Epidermal melanocyte (primary cell): ENCODE measurements around the gene ARHGAP35.
A peak's percentile ranks its signal among the peaks of the same experiment; 100 is the strongest.
"Not testable (repeated sequence)": the region's sequence is repeated elsewhere in the genome, so short reads cannot be mapped to it uniquely, and the experiment has no call there.

Experiments used
- DNase-seq: peaks from one replicate; pipeline ENCODE4 v3.0.0; 2011; ENCODE audit warnings: low spot score; ENCODE audit not compliant: insufficient read length

Gene ARHGAP35

DNA sequence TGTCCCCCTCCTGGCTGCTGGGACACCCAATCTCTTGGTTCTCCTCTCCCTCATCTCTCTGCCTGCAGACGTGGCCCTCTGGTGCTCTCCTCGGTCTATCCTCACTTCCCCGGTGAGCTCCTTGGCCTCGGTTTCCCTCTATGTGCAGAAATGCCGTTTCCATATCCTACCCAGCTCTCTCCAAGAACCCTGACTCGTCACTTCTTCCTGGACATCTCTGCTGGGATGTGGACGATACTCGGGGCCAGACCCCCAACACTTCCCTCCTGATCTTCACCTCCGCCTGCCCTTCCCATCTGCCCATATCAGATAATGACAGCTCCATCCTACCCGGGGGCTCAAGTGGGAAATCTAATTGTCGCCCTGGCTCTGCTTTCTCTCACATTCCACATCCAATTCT, 18.0 kb upstream of the ARHGAP35 start:
- no peak for DNase-seq

DNA sequence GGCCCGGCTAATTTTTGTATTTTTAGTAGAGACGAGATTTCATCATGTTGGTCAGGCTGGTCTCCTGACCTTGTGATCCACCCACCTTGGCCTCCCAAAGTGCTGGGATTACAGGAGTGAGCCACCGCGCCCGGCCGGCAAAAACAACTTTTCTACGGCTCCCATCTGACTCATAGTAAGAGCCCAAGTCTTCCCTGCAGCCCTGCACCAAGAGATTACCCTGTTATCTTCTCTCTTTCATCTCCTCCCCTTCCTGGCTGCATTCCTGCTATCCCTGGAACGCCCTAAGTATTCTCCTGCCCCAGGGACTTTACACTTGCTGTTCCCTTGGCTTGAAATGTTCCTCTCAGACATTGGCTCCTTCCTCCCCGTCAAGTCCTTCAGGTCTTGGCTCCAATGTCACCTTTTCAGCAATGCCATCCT, 16.7 kb upstream of the ARHGAP35 start:
- DNase-seq = no peak

DNA sequence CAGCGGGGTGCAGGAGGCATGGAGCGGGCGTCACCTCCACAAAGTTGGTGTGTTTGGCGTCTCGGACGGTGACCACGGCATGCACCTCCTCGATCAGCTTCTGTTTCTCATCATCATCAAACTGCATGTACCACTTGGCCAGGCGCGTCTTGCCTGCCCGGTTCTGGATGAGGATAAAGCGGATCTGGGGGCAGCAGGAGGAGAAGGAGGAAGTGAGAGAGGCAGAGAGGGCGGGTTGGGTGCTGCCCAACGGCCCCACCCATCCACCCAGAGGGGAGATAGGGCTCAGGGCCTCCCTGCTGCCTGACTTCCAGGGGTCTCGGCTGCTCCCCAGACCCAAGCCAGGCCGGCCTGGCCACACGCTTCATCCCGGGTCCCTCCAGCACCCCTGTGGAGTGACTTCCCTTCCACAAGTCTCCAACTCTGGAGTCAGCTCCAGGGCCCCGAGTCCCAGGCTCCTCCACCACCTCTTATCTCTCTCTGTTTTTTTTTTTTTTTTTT, 14.8 kb upstream of the ARHGAP35 start:
- no peak for DNase-seq

DNA sequence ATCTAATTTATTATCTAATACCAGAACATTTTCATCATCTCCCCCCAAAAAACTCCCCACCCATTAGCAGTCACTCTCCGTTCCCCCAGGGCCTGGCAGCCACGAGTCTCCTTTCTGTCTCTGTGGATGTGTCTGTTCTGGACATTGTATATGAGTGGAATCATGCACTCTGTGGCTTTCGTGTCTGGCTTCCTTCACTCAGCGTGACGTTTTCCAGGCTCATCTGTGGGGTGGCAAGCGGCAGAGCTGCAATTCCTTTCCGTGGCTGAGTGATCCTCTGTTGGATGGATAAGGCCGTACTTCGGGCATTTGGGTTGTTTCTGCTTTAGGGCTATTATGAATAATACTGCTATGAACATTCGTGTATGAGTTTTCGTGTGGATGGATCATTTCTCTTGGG, 13.3 kb upstream of the ARHGAP35 start:
- DNase-seq = no peak

DNA sequence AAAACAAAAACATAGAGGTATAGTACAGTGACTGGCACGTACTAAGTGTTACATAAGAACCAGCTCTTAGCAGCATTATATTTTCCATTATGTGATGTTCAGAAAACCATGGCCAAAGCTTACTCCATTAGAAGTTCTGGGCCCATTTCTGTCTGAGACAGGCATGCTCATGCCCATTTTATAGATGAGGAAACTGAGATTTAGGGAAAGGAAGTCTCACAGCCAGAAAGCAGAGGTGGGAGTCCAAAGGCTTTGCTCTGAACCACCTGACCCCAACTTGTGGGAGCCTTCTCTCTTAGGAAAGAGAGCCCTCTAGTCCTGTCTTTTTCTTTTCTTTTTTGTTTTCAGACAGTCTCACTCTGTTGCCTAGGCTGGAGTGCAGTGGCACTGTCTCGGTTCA, 12.4 kb upstream of the ARHGAP35 start:
- no peak for DNase-seq

DNA sequence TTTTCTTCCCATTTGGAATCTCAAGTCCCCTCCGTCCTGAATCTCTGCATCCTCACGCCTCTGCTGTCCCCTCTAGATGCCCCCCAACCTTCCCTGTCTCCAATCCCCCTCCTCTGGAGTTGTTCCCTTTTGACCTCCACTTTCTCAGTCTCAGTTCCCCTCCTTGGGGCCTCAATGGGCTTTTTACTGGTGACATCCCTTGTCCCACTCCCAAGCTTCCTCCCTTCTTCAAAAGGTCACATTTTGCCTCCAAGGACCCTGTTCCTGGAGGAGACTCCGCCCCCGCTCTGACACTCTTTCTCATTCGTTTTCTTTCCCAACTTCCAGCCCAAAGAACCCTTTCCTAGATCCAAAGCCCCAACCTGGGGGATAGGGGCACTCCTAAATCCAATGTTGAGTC, 11.2 kb upstream of the ARHGAP35 start:
- no peak for DNase-seq

DNA sequence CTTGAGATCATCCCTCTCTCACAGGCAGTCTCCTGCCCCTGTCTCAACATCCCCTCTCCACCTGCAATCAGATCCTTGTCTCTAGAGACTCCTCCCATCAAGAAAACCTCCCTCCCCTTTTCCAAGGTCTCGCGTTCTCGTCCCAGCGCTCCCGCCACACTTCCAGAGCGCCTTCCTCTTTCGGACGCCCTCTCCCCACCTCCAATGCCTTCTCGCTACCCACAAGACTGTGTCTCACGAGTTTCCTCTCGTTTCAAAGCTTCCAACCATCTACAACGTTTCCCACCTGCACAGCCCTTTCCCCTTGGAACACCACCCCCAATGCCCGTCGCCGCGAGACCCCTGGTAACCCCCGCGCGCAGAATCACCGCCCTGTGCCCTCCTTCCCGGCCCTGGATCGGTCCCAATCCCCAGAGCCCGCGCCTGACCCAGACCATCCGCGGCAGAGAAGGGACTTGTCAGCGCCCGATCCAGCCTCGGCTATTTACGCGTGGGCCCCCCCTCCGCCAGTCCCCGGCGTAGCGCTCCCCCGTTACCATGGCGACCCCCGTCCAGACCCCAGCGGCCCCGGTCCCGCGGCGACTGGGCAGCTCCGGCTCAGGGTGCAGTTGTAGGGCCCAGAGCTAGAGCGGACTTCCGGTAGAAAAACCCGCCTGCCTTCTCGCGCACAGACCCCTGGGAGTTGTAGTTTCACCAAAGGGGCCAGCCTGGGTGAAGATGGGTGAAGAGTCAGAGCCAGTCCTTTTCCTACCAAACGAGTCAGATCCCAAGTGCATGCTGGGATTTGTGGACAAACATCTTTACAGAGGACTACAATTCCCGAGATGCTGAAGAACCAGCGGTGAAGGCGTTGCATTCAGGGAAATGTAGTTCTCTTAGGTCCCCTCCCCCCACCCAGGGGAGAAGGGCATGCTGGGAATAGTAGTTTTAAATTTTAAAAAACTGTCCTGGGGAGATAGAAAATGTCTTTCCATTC, 10.3 kb upstream of the ARHGAP35 start, which contains the start of gene AP2S1:
Gene AP2S1 (minus strand): TSS at position 619 of the 976 bp plus-strand sequence. CDS start 80 bp downstream, at position 539.
- DNase-seq = peak; percentile 96

DNA sequence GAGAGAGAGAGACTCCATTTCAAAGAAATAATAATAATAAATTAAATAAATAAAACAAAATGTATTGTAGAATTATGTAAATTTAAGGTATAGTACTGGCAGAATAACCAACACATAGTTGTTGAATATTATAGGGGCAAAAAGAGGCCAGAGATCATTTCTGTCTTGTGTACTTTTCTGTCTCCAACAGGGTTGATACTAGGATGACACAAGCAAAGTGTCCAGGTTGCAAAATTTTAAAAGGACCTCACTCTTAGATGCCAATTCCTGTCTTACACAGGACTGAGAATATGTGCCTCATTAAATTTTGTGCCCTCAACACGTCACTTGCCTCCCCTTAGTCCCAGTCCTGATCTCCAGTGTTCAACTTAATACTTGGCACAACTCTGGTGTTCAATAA, 8.0 kb upstream of the ARHGAP35 start:
- DNase-seq = no peak

DNA sequence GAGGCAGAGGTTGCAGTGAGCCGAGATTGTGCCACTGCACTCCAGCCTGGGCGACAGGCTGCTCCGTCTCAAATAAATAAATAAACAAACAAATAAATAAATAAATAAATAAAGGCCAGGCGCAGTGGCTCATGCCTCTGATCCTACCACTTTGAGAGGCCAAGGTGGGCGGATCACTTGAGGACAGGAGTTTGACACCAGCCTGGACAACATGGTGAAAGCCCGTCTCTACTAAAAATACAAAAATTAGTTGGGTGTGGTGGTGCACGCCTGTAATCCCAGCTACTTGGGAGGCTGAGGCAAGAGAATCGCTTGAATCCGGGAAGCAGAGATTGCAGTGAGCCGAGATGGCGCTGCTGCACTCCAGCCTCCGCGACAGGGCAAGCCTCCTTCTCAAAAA, 6.1 kb upstream of the ARHGAP35 start:
- not testable (repeated sequence) for DNase-seq

DNA sequence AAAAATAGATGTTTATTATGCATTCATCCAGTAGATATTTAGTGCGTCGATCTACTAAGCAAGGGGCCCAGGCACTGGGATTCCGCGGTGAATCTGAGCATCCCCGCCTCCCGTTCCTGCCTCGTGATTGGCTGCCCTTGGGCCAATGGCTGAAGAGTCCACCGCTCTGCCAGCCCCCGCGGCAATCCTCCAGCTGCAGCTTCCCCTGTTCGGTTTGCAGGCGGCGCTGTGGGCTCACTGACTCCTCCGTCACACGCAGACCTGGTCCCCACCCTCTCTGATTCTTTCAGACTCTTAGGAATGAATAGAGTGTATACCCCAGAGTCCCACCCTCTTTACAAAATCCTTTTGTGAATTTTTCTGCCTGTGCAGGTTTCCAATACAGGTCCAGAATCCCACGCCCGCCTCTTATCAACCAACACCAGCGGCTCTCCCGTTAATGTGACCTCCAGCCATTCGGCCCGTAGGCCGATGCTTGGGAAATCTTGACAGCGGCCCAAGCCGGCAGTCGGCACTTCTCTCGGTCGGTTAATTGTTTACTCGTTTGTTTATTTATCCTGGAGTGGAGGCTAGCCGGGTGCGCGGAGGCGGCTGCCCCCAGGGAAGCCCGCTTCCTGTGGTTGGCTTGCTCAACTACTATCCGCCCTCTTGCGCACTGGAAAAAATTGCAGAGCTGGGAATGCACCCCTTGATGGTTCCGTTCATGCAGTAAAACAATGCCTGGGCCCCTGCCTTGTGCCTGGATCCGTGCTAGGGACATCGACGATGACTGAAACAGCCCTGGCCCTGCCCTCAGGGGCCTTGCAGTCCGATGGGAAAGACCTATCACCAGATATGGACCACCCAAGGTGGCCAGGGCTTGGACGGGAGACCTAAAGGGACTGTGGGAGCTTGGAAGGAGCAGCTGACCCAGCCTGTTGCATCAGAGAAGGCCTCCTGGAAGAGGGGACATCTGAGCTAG, 4.5 kb upstream of the ARHGAP35 start:
- peak; percentile 90 for DNase-seq

DNA sequence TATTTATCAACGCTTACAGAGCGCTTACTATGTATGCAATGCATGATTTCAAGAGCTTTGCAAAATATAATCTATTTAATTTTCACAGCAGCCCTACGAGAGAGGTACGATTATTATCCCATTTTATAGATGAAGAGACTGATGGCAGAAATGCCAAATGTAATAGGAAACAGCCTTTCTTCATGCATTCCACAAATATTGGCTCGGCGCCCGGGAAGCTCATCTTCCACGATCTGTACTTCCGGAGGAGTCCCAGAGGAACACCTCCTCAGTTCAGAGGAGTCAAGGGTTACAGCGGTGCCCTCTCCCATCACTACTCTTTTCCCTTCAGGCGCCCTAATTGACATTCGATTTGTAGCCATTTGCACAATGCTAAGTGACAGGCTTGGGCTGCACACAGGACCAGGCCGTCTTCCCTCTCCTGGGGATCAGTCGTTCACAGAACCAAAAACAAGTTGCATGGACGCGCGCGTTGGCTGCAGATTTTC, 1.1 kb upstream of the ARHGAP35 start:
- no peak for DNase-seq

DNA sequence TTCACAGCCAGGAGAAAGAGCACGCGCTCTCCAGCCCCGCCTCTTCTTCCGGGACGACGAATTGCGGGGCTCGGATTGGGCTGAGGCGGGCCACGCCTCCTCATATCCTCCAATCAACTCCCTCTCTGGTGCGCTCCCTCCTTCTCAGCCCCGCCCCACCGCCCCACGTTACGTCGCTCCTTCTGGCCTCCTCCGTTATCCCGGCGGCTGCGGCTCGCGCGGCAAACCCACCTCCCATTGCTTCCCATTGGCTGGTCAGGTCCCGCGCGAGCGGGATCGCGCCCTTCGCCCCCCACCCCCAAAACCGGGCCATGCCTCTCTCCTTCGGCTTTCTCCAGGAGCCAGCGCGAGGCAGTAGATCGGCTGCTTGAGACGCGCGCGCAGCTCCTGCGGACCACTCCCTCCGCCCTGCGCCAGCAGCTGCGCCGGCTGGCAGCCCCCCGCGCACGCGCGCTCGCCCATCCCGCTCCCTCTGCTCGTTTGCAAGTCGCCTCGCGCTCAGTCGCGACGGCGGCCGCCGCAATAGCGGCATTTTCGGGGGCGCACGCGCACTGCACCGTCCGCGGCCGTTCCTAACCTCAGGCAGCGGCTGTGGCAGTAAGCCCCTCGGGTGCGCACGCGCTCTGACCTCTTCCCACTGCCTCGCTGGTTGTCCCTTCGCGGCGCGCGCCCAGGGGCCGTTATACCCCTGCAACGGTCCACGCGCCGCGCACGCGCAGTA, 512 bp upstream of the ARHGAP35 start:
- peak; percentile 88 for DNase-seq

DNA sequence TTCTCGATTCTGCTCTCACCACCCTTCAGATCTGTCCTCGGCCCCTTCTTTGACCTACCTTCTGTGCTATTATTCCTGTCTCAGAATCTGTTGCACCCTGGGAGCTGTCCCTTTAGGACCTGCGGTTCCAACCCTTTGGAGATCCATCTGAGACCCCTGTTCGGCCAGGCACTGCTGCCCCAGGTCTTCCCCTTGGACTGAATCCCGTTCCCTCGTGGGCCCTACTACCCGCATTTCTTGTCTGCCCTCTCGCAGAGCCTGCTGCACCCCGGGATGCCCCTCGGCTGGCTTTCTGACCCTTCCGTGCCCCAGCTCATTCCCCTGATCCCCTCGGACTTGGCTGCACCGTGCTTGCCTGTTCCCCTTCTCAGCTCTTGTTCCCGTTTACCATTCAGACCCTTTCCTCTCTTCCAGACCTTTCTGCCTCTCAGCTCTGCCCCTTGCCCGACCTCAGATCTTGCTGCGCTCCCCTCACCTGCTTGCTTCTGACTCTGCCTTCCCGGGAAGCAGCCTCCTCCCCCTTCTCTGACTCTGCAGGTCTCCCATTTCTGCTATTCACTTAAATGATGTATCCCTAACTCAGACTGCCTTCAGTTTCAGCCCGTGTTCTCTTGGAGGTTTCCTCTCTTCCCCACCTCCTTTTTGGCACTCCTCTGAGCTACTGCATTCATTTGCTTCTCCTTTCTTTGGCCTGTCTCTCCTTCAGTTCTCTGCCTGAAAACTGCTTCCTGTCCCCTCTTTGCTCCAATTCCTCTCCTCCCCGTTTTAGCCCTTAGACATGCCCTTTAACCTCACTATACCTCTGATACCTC, 1.1 kb downstream of the ARHGAP35 start:
- DNase-seq = no peak

DNA sequence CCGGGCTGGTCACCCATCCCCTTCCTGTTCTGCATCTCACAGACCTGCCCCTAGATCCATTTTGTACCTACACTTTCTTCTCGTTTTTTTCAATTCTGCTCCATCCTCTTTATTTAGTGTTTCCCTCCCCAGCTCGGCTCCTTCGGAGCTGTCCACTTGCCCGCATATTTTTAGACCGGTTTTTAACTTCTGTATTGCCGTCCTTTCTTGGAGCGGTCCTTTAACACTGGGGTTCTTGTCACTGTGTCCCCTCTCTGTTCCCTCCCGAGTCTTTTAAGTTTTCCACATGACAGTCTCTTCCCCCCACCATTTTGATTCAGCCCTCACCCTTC, 1.7 kb downstream of the ARHGAP35 start:
- DNase-seq = no peak

DNA sequence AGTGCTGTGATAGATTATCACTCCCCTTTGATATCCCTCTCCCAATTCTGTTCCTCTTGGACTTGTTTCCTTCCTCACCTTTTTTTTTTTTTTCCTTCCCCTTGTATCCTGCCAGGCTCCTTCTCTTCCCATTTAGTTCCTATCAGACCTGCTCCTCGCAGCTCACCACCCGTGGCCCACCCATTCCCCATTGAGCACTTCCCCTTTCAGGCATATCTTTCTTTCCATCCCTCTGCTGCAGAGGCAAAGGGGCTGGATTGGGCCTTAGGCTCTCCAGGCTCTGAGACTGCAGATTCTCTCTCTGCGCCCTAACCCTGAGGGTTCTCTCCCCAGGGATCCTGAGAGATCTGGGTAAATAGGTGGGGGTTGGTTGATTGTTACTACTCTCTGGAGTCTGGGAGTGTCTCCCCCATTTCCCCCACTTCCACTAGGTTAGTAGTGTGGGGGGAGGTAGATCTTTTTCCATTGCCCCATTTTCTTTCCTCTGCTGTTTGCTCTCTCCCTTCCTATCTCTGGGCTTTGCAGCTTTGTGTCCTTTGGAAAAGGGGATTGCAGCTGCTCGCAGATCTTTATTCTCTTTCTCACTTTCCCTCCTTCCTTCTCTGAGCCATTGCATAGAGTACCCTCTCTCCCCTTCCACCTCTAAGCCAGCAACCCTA, 2.3 kb downstream of the ARHGAP35 start:
- DNase-seq = no peak

DNA sequence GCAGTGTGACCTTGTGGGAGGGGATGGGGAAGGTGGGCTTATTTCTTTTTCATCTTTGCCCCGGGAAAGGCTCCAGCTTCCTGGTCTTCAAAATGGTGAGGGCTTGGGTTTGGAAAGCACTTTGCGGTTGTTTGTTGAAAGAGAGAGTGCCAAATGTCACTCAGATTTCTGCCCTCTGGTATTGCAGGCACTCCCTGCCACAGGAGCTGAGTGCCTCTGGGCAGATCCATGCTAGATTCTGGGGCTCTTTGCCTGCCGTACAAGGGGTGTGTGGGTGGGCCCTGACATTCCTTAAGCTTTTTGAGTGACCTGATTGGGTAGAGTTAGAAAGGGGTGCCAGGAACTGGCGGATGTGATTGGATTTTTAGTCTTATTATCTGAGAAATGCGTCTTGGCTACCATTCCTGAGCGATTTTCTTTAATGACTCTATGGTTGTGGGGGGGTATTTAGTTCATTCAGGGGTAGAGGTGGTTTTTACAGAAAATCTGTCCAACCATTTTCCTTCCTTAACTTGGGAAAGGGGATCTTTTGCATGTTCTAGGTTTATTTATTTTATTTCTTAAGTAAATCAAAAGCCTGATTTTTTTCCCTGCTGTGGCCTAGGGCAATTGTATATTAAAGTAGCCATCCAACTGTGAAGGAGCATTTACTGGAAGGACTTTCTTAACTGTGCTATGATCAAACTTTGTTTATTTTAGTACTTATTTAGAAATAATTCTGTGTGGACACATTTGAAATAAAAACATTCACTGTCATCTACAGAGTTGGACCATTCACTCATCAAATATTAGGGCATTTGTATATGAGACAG, 3.2 kb downstream of the ARHGAP35 start:
- peak; percentile 61 for DNase-seq

DNA sequence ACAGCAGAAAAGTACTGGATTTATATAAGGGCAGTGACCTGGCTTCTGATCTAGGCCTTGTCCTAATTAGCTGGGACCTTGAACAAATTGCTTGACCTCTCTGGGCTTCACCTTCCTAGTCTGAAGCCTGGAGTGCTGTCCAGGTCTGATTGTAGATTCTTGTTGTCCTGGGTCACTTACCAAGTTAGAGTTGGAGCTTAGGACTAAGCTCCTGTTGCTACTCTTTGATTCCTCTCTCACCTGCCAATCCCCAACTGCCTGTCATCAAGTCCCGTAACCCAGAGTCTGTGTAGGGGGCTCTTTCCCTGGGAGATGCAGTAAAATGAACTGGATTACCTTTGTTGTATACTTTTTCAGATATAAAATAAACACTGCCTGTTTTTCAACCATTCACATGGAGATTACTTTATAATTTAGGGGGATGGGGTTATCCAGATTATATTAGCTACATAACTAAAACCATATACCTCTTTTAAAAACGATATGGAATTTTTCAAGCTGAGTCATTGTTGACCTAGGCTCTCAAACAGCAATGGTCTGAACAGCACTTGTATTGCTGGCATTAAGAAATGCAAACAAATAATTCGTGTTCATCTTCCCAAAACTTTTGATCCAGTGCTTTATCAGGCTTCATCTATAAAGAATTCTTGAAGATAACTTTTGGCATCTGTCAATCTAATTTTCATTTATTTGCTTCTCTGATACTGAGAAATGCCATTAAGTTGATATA, 5.8 kb downstream of the ARHGAP35 start:
- DNase-seq = no peak

DNA sequence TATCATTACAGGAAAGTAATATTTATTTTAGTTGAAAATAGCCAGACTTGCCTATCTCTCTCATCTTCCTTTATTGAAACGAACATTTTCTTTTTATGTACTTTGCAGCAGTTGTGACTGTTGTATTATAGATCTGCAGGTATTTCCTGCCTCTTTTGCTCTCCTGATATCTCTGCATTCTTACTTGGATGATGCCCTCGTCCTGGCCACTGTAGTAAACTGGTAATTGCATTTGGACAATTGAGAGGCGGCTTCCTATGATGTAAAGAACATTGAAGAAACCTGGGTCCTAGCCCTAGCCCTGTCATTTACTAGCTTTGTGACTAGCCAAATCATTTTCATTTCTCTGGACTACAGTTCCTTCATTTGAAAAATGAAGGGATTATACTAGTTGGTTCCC, 6.4 kb downstream of the ARHGAP35 start:
- no peak for DNase-seq
